IMR-90 (cell line): ENCODE data around the gene SYT10. TPM values are rescaled to one million over a fixed set of nuclear protein-coding genes. Genes with fewer than 3 reads are reported as not detected.

Source experiments
- ATAC-seq: fragments of 200-7000 bp; cut with Tn5 transposase; 2 replicates; pipeline ENCODE4 v1.9.1; 2020; ENCODE audit warnings: low read depth, mild to moderate bottlenecking, moderate library complexity
- BruUV-seq: library from RNA; stranded (reverse); fragments of 400-500 nt; replicated peaks from 2 replicates; lab custom pipeline; 2021; lab: Mats Ljungman, UMichigan
- CTCF ChIA-PET: fragments of 300-600 bp; formaldehyde crosslinking; extraction: SDS; loops from one replicate; lab custom pipeline; 2021; ENCODE audit warnings: antibody characterized with exemption; lab: Yijun Ruan, JAX
- POLR2A ChIA-PET: fragments of 300-600 bp; sonication (Branson Sonifier 250); formaldehyde crosslinking; loops from one replicate; lab custom pipeline; 2022; ENCODE audit warnings: antibody characterized with exemption; ENCODE audit not compliant: unreplicated experiment; lab: Charles Lee
- DNase-seq: peaks from one replicate; pipeline ENCODE4 v3.0.0; 2013
- H2AFZ ChIP-seq: replicated peaks from 2 replicates; pipeline ENCODE3; 2013; ENCODE audit warnings: low read length, mild to moderate bottlenecking; ENCODE audit not compliant: poor library complexity
- H2AK5ac ChIP-seq: 2 replicates; pipeline ENCODE4 v1.6.1; 2013; ENCODE audit warnings: low read depth, low read length, inconsistent platforms
- H2AK9ac ChIP-seq: replicated peaks from 2 replicates; pipeline ENCODE3; 2013; ENCODE audit warnings: mild to moderate bottlenecking, low read depth, low read length, moderate library complexity; ENCODE audit not compliant: poor library complexity
- H2BK120ac ChIP-seq: 2 replicates; pipeline ENCODE4 v1.6.1; 2013; ENCODE audit warnings: low read depth, low read length, inconsistent platforms
- H2BK15ac ChIP-seq: 3 replicates; pipeline ENCODE4 v1.6.1; 2013; ENCODE audit warnings: low read depth, low read length, inconsistent platforms
- H2BK20ac ChIP-seq: 2 replicates; pipeline ENCODE4 v1.6.1; 2013; ENCODE audit warnings: low read depth, mild to moderate bottlenecking, inconsistent platforms, low read length, moderate library complexity
- H2BK5ac ChIP-seq: 2 replicates; pipeline ENCODE4 v1.6.1; 2013; ENCODE audit warnings: mild to moderate bottlenecking, low read depth, low read length, inconsistent platforms; ENCODE audit not compliant: poor library complexity, severe bottlenecking
- H3K14ac ChIP-seq: replicated peaks from 2 replicates; pipeline ENCODE4 v1.6.1; 2013; ENCODE audit warnings: low read depth, low read length, inconsistent platforms
- H3K18ac ChIP-seq: 2 replicates; pipeline ENCODE4 v1.6.1; 2013; ENCODE audit warnings: low read depth, low read length, control low read depth
- H3K23ac ChIP-seq: 2 replicates; pipeline ENCODE4 v1.6.1; 2013; ENCODE audit warnings: low read depth, low read length, inconsistent platforms
- H3K27ac ChIP-seq: 2 replicates; pipeline ENCODE4 v1.5.1; 2013; ENCODE audit warnings: mild to moderate bottlenecking, control low read depth, low read length; ENCODE audit not compliant: insufficient read depth
- H3K27me3 ChIP-seq: 2 replicates; pipeline ENCODE4 v1.6.1; 2013; ENCODE audit warnings: low read length; ENCODE audit not compliant: control insufficient read depth, insufficient read depth
- H3K36me3 ChIP-seq: 2 replicates; pipeline ENCODE4 v1.6.1; 2013; ENCODE audit warnings: low read length, mixed read lengths; ENCODE audit not compliant: control insufficient read depth, insufficient read depth
- H3K4ac ChIP-seq: 2 replicates; pipeline ENCODE4 v1.6.1; 2013; ENCODE audit warnings: low read depth, low read length, inconsistent platforms
- H3K4me1 ChIP-seq: 2 replicates; pipeline ENCODE4 v1.6.1; 2013; ENCODE audit warnings: low read length, mixed read lengths; ENCODE audit not compliant: control insufficient read depth, insufficient read depth
- H3K4me2 ChIP-seq: 2 replicates; pipeline ENCODE4 v1.6.1; 2013; ENCODE audit warnings: low read depth, mild to moderate bottlenecking, control low read depth, low read length, moderate library complexity
- H3K4me3 ChIP-seq: 2 replicates; pipeline ENCODE4 v1.5.1; 2013; ENCODE audit warnings: low read depth, mild to moderate bottlenecking, control low read depth, low read length, moderate library complexity; ENCODE audit not compliant: insufficient read depth
- H3K56ac ChIP-seq: 2 replicates; pipeline ENCODE4 v1.6.1; 2013; ENCODE audit warnings: low read length, inconsistent platforms; ENCODE audit not compliant: insufficient read depth; ENCODE audit errors: extremely low read depth
- H3K79me1 ChIP-seq, 2 experiments: 2 replicates each; pipeline ENCODE4 v1.6.1; 2013; ENCODE audit warnings: low read length in 2 of 2, inconsistent platforms in 1 of 2, low read depth in 1 of 2
- H3K9ac ChIP-seq: 2 replicates; pipeline ENCODE4 v1.6.1; 2013; ENCODE audit warnings: low read depth, low read length, control low read depth
- H3K9me1 ChIP-seq: 2 replicates; pipeline ENCODE4 v1.6.1; 2013; ENCODE audit warnings: low read length, inconsistent platforms; ENCODE audit not compliant: insufficient read depth
- H3K9me3 ChIP-seq: 2 replicates; pipeline ENCODE4 v1.6.1; 2013; ENCODE audit warnings: low read length; ENCODE audit not compliant: control insufficient read depth, insufficient read depth
- H4K20me1 ChIP-seq: 2 replicates; pipeline ENCODE4 v1.6.1; 2013; ENCODE audit warnings: low read length, inconsistent platforms; ENCODE audit not compliant: insufficient read depth
- H4K5ac ChIP-seq: 2 replicates; pipeline ENCODE4 v1.6.1; 2013; ENCODE audit warnings: mild to moderate bottlenecking, low read depth, low read length, control low read depth
- H4K8ac ChIP-seq, 2 experiments: 2 replicates each; pipeline ENCODE4 v1.6.1; 2013; ENCODE audit warnings: low read depth in 2 of 2, low read length in 2 of 2, control low read depth in 1 of 2, inconsistent platforms in 1 of 2
- H4K91ac ChIP-seq: 2 replicates; pipeline ENCODE4 v1.6.1; 2013; ENCODE audit warnings: low read depth, low read length, inconsistent platforms; ENCODE audit not compliant: insufficient read depth
- BHLHE40 ChIP-seq: fragments of 150-350 bp; IDR thresholded peaks from 2 replicates; pipeline ENCODE4 v1.6.1; 2016; ENCODE audit warnings: mild to moderate bottlenecking, low read depth, low read length
- CEBPB ChIP-seq: IDR thresholded peaks from 2 replicates; pipeline ENCODE4 v1.6.1; 2012; ENCODE audit warnings: low read depth, low read length, improper control_type of control experiment
- CHD1 ChIP-seq: IDR thresholded peaks from 2 replicates; pipeline ENCODE4 v1.6.1; 2012; ENCODE audit warnings: low read depth, low read length, improper control_type of control experiment
- CTCF ChIP-seq: conservative IDR thresholded peaks from 2 replicates; pipeline ENCODE4 v1.5.1; 2012; ENCODE audit warnings: mild to moderate bottlenecking, low read depth, low read length, improper control_type of control experiment
- ELK1 ChIP-seq: fragments of 150-350 bp; IDR thresholded peaks from 2 replicates; pipeline ENCODE4 v1.6.1; 2016; ENCODE audit warnings: low read depth, mild to moderate bottlenecking, low read length, moderate library complexity, borderline replicate concordance
- FOS ChIP-seq: fragments of 150-350 bp; IDR thresholded peaks from 2 replicates; pipeline ENCODE4 v1.6.1; 2016; ENCODE audit warnings: low read depth, low read length
- MAFK ChIP-seq: IDR thresholded peaks from 2 replicates; pipeline ENCODE4 v1.6.1; 2012; ENCODE audit warnings: low read depth, low read length, improper control_type of control experiment
- MAZ ChIP-seq: IDR thresholded peaks from 2 replicates; pipeline ENCODE4 v1.6.1; 2012; ENCODE audit warnings: low read depth, mild to moderate bottlenecking, low read length, improper control_type of control experiment, moderate library complexity, borderline replicate concordance
- MXI1 ChIP-seq: IDR thresholded peaks from 2 replicates; pipeline ENCODE4 v1.6.1; 2012; ENCODE audit warnings: low read depth, mild to moderate bottlenecking, low read length, moderate library complexity, borderline replicate concordance
- NFE2L2 ChIP-seq: fragments of 150-350 bp; IDR thresholded peaks from 2 replicates; pipeline ENCODE4 v1.6.1; 2016; ENCODE audit warnings: low read depth, mild to moderate bottlenecking, low read length
- RCOR1 ChIP-seq: IDR thresholded peaks from 2 replicates; pipeline ENCODE4 v1.6.1; 2012; ENCODE audit warnings: mild to moderate bottlenecking, low read length, improper control_type of control experiment; ENCODE audit not compliant: insufficient replicate concordance
- RFX5 ChIP-seq: IDR thresholded peaks from 2 replicates; pipeline ENCODE4 v1.8.0; 2012; ENCODE audit warnings: low read depth, mild to moderate bottlenecking, low read length, moderate library complexity
- SMC3 ChIP-seq: fragments of 150-350 bp; IDR thresholded peaks from 2 replicates; pipeline ENCODE4 v1.6.1; 2016; ENCODE audit warnings: low read depth, mild to moderate bottlenecking, antibody characterized with exemption, low read length, moderate library complexity
- WGBS, 2 experiments: methylation state at CpG; one replicate each; pipeline versions ENCODE4 v1.1.5 to v1.1.7; 2013; ENCODE audit warnings: missing lambda C conversion rate in 2 of 2; ENCODE audit not compliant: insufficient read length in 1 of 2; ENCODE audit errors: extremely low coverage in 2 of 2; 5-methylcytosine and 5-hydroxymethylcytosine counted together
- dilution Hi-C: fragments of 300-500 bp; cut with HindIII; formaldehyde crosslinking; loops from one replicate; pipeline ENCODE4 v1.14.3; 2018; ENCODE audit warnings: low sequenced_read_pairs; ENCODE audit not compliant: unreplicated experiment
- in situ Hi-C: fragments of 300-500 bp; cut with MboI; formaldehyde crosslinking; loops from 3 replicates; pipeline ENCODE4 v1.14.3; 2019; ENCODE audit warnings: low sequenced_read_pairs, inconsistent platforms, mixed read lengths
- intact Hi-C: fragments of 100-400 bp; cut with micrococcal nuclease; formaldehyde crosslinking; loops from 2 replicates; pipeline ENCODE4 v1.10.0; 2022
- polyA plus RNA-seq, 3 experiments: library from polyadenylated mRNA; depleted of rRNA; stranded (reverse); fragments of >200 nt; gene quantifications; 2 replicates each; pipeline ENCODE4 v1.2.3, GENCODE V29; 2012; ENCODE audit warnings: low replicate concordance in 1 of 3
- total RNA-seq: library from RNA; depleted of rRNA; stranded (reverse); fragments of >200 nt; gene quantifications from 2 replicates; pipeline ENCODE4 v1.2.3, GENCODE V29; 2012

Gene SYT10
- total and polyA plus RNA-seq, 2 of the 4 experiments (the other 2 are of a cell fraction), result not detected

DNA sequence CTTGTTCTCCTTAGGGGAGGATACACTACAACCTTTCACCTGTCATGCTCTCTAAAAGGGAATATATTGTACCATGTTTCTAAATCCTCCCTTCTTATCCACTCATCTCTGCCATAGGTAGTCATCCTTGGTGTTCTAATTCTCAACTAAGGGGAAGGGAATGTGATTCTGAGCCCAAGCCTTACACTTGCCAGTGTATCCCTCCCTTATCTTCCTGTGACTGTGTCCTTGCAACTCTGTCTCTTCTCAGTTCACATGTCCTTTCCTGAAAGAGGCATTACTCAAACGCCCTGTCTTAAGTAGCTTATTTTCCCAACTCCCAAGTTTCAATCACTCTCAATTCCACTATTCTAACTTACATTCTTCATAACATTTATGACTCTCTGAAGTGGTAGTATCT is 44.5 kb upstream of the SYT10 start:
- H2AK9ac ChIP-seq, result no peak overlapping the region
- no peak overlapping the region for H2BK5ac ChIP-seq
- H4K91ac ChIP-seq, result no peak overlapping the region
- no peak overlapping the region for H3K27ac ChIP-seq
- no peaks in the 10 kb centered on the region for H3K36me3 ChIP-seq
- no peak overlapping the region for H4K8ac ChIP-seq
- H3K4ac ChIP-seq, result no peak overlapping the region
- no peak overlapping the region for H4K5ac ChIP-seq
- CTCF ChIA-PET, result no interaction called here
- H3K4me2 ChIP-seq, result no peak overlapping the region
- no peaks in the 10 kb centered on the region for H3K9me1 ChIP-seq
- WGBS, 2 experiments, result no CpG with 5 or more reads among the region's 1 CpG
- TF ChIP-seq FOS (no peak), CEBPB (no peak), NFE2L2 (no peak), RCOR1 (no peak), ELK1 (no peak), CTCF (no peak), SMC3 (no peak), RFX5 (no peak), CHD1 (no peak), BHLHE40 (no peak), MAFK (no peak), MAZ (no peak), MXI1 (no peak)
- in situ Hi-C loops (no loop called here), dilution Hi-C loops (no loop called here), intact Hi-C loops (no loop called here)
- H2AK5ac ChIP-seq, result no peak overlapping the region
- H3K9me3 ChIP-seq, result peaks cover 6% of the 10 kb centered on the region; the same call in 1 of the 2 replicates
- H3K14ac ChIP-seq, result no peak overlapping the region
- H3K4me1 ChIP-seq, result no peaks in the 10 kb centered on the region
- H3K9ac ChIP-seq, result no peak overlapping the region
- no peak for ATAC-seq
- no peak overlapping the region for H3K23ac ChIP-seq
- H3K56ac ChIP-seq, result no peak overlapping the region
- no peak for DNase-seq
- no peak overlapping the region for H2AFZ ChIP-seq
- H4K20me1 ChIP-seq, result no peaks in the 10 kb centered on the region
- POLR2A ChIA-PET, result no interaction called here
- no peak overlapping the region for H2BK15ac ChIP-seq
- H3K79me1 ChIP-seq, result no peaks in the 10 kb centered on the region
- no peak overlapping the region for H3K4me3 ChIP-seq
- no peak overlapping the region for H2BK20ac ChIP-seq
- no peak overlapping the region for H2BK120ac ChIP-seq
- BruUV-seq, result no TSS peak
- H3K27me3 ChIP-seq, result no peaks in the 10 kb centered on the region
- no peak overlapping the region for H3K18ac ChIP-seq
